ENCODE measurements around the gene CHTF18.

The CHTF18 gene

DNA sequence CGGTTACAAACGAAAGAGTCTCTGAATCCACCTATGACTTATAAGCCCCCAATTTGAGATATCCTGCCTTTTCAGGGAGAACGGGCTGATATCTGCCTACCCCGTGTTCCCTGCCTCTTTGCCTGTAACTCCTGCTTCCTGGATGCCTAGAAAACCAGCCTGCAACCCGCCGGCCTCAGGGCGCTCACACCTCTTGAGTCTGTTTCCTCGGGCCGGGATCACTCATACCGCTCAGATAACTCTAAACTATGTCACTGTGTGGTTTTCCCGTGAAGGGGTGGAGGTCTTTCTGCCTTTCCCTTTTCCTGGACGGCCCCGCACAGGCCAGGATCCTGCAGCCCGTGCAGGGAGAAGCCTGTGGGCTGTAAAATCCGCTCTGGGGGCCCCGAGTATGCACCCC, 10.6 kb upstream of the CHTF18 start:
- no peaks in the 10 kb centered on the region for H3K9me2 ChIP-seq (replicated peaks; ENCODE audit: control insufficient read depth, low read length)
- H3K27ac ChIP-seq (ENCODE audit: low read depth, low read length): no peak overlapping the region
- H3K79me2 ChIP-seq (ENCODE audit: control insufficient read depth, low read length): no peaks in the 10 kb centered on the region
- no peaks in the 10 kb centered on the region for H3K4me1 ChIP-seq (ENCODE audit: control insufficient read depth, low read length)
- H3K4me3 ChIP-seq (ENCODE audit: low read length): no peak overlapping the region
- TF ChIP-seq, protein P1, sequence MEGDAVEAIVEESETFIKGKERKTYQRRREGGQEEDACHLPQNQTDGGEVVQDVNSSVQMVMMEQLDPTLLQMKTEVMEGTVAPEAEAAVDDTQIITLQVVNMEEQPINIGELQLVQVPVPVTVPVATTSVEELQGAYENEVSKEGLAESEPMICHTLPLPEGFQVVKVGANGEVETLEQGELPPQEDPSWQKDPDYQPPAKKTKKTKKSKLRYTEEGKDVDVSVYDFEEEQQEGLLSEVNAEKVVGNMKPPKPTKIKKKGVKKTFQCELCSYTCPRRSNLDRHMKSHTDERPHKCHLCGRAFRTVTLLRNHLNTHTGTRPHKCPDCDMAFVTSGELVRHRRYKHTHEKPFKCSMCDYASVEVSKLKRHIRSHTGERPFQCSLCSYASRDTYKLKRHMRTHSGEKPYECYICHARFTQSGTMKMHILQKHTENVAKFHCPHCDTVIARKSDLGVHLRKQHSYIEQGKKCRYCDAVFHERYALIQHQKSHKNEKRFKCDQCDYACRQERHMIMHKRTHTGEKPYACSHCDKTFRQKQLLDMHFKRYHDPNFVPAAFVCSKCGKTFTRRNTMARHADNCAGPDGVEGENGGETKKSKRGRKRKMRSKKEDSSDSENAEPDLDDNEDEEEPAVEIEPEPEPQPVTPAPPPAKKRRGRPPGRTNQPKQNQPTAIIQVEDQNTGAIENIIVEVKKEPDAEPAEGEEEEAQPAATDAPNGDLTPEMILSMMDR (IDR thresholded peaks at IDR 0.05; ENCODE audit: low read depth, low read length, poor library complexity, severe bottlenecking): no peak
- no peak for TF ChIP-seq EZH2phosphoT487 (IDR thresholded peaks at IDR 0.05; ENCODE audit: borderline replicate concordance, low read length)
- no peaks in the 10 kb centered on the region for H3K9me3 ChIP-seq (ENCODE audit: control insufficient read depth, insufficient read depth, low read length)
- no peaks in the 10 kb centered on the region for H3F3A ChIP-seq (ENCODE audit: control insufficient read depth, insufficient read depth)
- H3K36me3 ChIP-seq (ENCODE audit: control insufficient read depth, low read length): no peaks in the 10 kb centered on the region
- H4K20me1 ChIP-seq (ENCODE audit: control insufficient read depth, insufficient read depth, low read depth, low read length): 0 out of 2 replicates have a peak, but pooled peaks cover 3% of the 10 kb centered on the region
- H3K4me2 ChIP-seq (ENCODE audit: low read length): no peak overlapping the region
- H3K27me3 ChIP-seq (ENCODE audit: control insufficient read depth, low read length): peaks cover 11% of the 10 kb centered on the region

DNA sequence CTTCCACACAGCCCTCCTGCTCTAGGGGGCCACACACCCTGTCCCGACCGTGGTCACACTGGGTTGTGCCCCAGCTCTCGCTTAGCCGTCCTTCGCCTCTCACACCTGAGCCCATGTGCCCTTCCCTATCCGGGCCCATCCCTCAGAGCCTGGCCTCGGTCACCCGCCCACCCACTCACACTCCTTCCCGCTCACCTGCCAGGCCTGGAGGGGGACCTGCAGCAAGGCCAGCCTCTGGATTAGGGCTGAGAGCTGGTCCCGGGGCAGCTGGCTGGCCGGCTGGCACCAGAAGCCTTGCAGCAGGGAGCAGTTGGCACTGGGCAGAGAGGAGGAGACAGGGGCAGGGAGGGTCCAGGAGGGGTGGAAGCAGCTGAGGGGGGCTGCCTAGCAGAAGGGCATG, 10.0 kb upstream of the CHTF18 start:
- no peak for TF ChIP-seq EZH2phosphoT487 (IDR thresholded peaks at IDR 0.05; ENCODE audit: borderline replicate concordance, low read length)
- TF ChIP-seq, protein P1 (IDR thresholded peaks at IDR 0.05; ENCODE audit: low read depth, low read length, poor library complexity, severe bottlenecking): no peak
- Histone ChIP-seq H3K4me1 (ENCODE audit: control insufficient read depth, low read length) (no peaks in the 10 kb centered on the region), H3F3A (ENCODE audit: control insufficient read depth, insufficient read depth) (no peaks in the 10 kb centered on the region), H3K36me3 (ENCODE audit: control insufficient read depth, low read length) (no peaks in the 10 kb centered on the region), H3K9me3 (ENCODE audit: control insufficient read depth, insufficient read depth, low read length) (no peaks in the 10 kb centered on the region), H3K4me2 (ENCODE audit: low read length) (no peak overlapping the region), H3K27ac (ENCODE audit: low read depth, low read length) (no peak overlapping the region), H4K20me1 (ENCODE audit: control insufficient read depth, insufficient read depth, low read depth, low read length) (0 out of 2 replicates have a peak, but pooled peaks cover 3% of the 10 kb centered on the region), H3K27me3 (ENCODE audit: control insufficient read depth, low read length) (peaks cover 13% of the 10 kb centered on the region), H3K79me2 (ENCODE audit: control insufficient read depth, low read length) (no peaks in the 10 kb centered on the region), H3K9me2 (replicated peaks; ENCODE audit: control insufficient read depth, low read length) (no peaks in the 10 kb centered on the region), H3K4me3 (ENCODE audit: low read length) (no peak overlapping the region)

DNA sequence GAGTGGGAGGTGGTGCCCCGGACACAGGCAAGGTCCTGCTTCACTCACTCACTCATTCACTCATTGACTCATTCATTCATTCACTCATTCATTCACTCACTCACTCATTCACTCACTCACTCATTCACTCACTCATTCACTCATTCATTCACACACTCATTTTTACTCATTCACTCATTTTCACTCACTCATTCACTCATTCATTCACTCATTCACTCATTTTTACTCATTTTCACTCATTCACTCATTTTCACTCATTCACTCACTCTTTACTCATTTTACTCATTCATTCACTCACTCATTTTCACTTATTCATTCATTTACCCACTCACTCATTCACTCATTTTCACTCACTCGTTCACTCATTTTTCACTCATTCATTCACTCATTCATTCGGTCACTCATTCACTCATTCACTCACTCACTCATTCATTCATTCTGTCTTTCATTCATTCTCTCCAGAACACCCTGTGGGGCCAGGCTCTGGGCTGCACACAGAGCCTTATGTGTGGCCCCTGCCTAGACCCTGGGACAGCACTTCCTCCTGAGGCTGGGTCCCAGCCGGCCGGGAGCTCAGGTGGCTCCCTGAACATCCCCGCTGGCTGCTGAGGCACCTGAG, 9.4 kb upstream of the CHTF18 start:
- Histone ChIP-seq H3K27ac (ENCODE audit: low read depth, low read length) (no peak overlapping the region), H3K9me2 (replicated peaks; ENCODE audit: control insufficient read depth, low read length) (no peaks in the 10 kb centered on the region), H3K36me3 (ENCODE audit: control insufficient read depth, low read length) (no peaks in the 10 kb centered on the region), H3F3A (ENCODE audit: control insufficient read depth, insufficient read depth) (no peaks in the 10 kb centered on the region), H4K20me1 (ENCODE audit: control insufficient read depth, insufficient read depth, low read depth, low read length) (0 out of 2 replicates have a peak, but pooled peaks cover 3% of the 10 kb centered on the region), H3K79me2 (ENCODE audit: control insufficient read depth, low read length) (no peaks in the 10 kb centered on the region), H3K4me1 (ENCODE audit: control insufficient read depth, low read length) (no peaks in the 10 kb centered on the region), H3K9me3 (ENCODE audit: control insufficient read depth, insufficient read depth, low read length) (no peaks in the 10 kb centered on the region), H3K27me3 (ENCODE audit: control insufficient read depth, low read length) (peaks cover 13% of the 10 kb centered on the region), H3K4me3 (ENCODE audit: low read length) (no peak overlapping the region), H3K4me2 (ENCODE audit: low read length) (no peak overlapping the region)
- TF ChIP-seq, protein P1 (IDR thresholded peaks at IDR 0.05; ENCODE audit: low read depth, low read length, poor library complexity, severe bottlenecking): no peak
- no peak for TF ChIP-seq EZH2phosphoT487 (IDR thresholded peaks at IDR 0.05; ENCODE audit: borderline replicate concordance, low read length)
